Measurements from ENCODE around the gene PEX5. TPM values are rescaled to one million over a fixed set of nuclear protein-coding genes. Genes with fewer than 3 reads are reported as not detected.
A peak's percentile ranks its signal among the peaks of the same experiment; 100 is the strongest.

The PEX5 gene
- total RNA-seq, 2 donors from 2014 or later = 73.5 to 106 TPM

GRCh38 chr12:7142056-7142644 is 47.3 kb upstream of the PEX5 start:
- Histone ChIP-seq H3K4me3 (ENCODE audit: low read length) (no peak overlapping the region), H3K36me3 (ENCODE audit: control insufficient read depth, insufficient read depth, low read length) (peaks cover 50% of the 10 kb centered on the region), H3K27ac (ENCODE audit: low read depth, low read length) (no peak overlapping the region), H3K4me1 (ENCODE audit: control insufficient read depth, insufficient read depth, low read length) (no peaks in the 10 kb centered on the region), H3K27me3 (ENCODE audit: control insufficient read depth, insufficient read depth, low read length, poor library complexity, severe bottlenecking) (no peaks in the 10 kb centered on the region), H3K9me3 (ENCODE audit: control insufficient read depth, low read length) (no peaks in the 10 kb centered on the region), H3K9ac (ENCODE audit: extremely low read depth, low read length, poor library complexity, severe bottlenecking) (no peak overlapping the region)
- no peak overlapping the region for H3K4me3 Mint-ChIP-seq
- DNase-seq = peak; percentile 95
- peaks cover 5% of the 10 kb centered on the region for H3K4me1 Mint-ChIP-seq
- no peak overlapping the region for H3K27ac Mint-ChIP-seq
- no peaks in the 10 kb centered on the region for H3K27me3 Mint-ChIP-seq (ENCODE audit: insufficient read depth)
- TF ChIP-seq CTCF (conservative IDR thresholded peaks at IDR 0.05) = peak; percentile 99
- H3K9me3 Mint-ChIP-seq = no peaks in the 10 kb centered on the region
- WGBS, 2 experiments (ENCODE audit: insufficient coverage in 1 of 2, insufficient read length in 1 of 2) = 69 to 80% methylated on average over 4 to 5 of the region's 5 CpGs
- peaks cover 81% of the 10 kb centered on the region for H3K36me3 Mint-ChIP-seq (ENCODE audit: low read depth)

GRCh38 chr12:7142809-7143465 is 46.5 kb upstream of the PEX5 start:
- no peak overlapping the region for H3K4me3 ChIP-seq (ENCODE audit: low read length)
- H3K27me3 ChIP-seq (ENCODE audit: control insufficient read depth, insufficient read depth, low read length, poor library complexity, severe bottlenecking) = no peaks in the 10 kb centered on the region
- H3K4me1 ChIP-seq (ENCODE audit: control insufficient read depth, insufficient read depth, low read length) = no peaks in the 10 kb centered on the region
- no peak overlapping the region for H3K27ac Mint-ChIP-seq
- no peaks in the 10 kb centered on the region for H3K9me3 ChIP-seq (ENCODE audit: control insufficient read depth, low read length)
- H3K36me3 ChIP-seq (ENCODE audit: control insufficient read depth, insufficient read depth, low read length) = peaks cover 44% of the 10 kb centered on the region
- H3K4me3 Mint-ChIP-seq = no peak overlapping the region
- DNase-seq = no peak
- TF ChIP-seq CTCF (conservative IDR thresholded peaks at IDR 0.05) = no peak
- no peak overlapping the region for H3K9ac ChIP-seq (ENCODE audit: extremely low read depth, low read length, poor library complexity, severe bottlenecking)
- H3K4me1 Mint-ChIP-seq = peaks cover 5% of the 10 kb centered on the region
- WGBS, 2 experiments (ENCODE audit: insufficient coverage in 1 of 2, insufficient read length in 1 of 2) = 93 to 94% methylated on average over 15 to 18 of the region's 18 CpGs
- no peaks in the 10 kb centered on the region for H3K27me3 Mint-ChIP-seq (ENCODE audit: insufficient read depth)
- H3K27ac ChIP-seq (ENCODE audit: low read depth, low read length) = no peak overlapping the region
- no peaks in the 10 kb centered on the region for H3K9me3 Mint-ChIP-seq
- peaks cover 81% of the 10 kb centered on the region for H3K36me3 Mint-ChIP-seq (ENCODE audit: low read depth)

- no peaks in the 10 kb centered on the region for H3K27me3 Mint-ChIP-seq (ENCODE audit: insufficient read depth)
- Histone ChIP-seq H3K27ac (ENCODE audit: low read depth, low read length) (no peak overlapping the region), H3K36me3 (ENCODE audit: control insufficient read depth, insufficient read depth, low read length) (peaks cover 44% of the 10 kb centered on the region), H3K9ac (ENCODE audit: extremely low read depth, low read length, poor library complexity, severe bottlenecking) (no peak overlapping the region), H3K4me3 (ENCODE audit: low read length) (no peak overlapping the region), H3K9me3 (ENCODE audit: control insufficient read depth, low read length) (no peaks in the 10 kb centered on the region), H3K4me1 (ENCODE audit: control insufficient read depth, insufficient read depth, low read length) (no peaks in the 10 kb centered on the region), H3K27me3 (ENCODE audit: control insufficient read depth, insufficient read depth, low read length, poor library complexity, severe bottlenecking) (no peaks in the 10 kb centered on the region)
- no peak overlapping the region for H3K4me3 Mint-ChIP-seq
- peaks cover 81% of the 10 kb centered on the region for H3K36me3 Mint-ChIP-seq (ENCODE audit: low read depth)
- H3K9me3 Mint-ChIP-seq = no peaks in the 10 kb centered on the region
- DNase-seq = no peak
- no peak overlapping the region for H3K27ac Mint-ChIP-seq
- TF ChIP-seq CTCF (conservative IDR thresholded peaks at IDR 0.05) = no peak
- peaks cover 5% of the 10 kb centered on the region for H3K4me1 Mint-ChIP-seq
- WGBS, 2 experiments (ENCODE audit: insufficient coverage in 1 of 2, insufficient read length in 1 of 2) = 90 to 93% methylated on average over 7 of the region's 7 CpGs
Observed at GRCh38 chr12:7143564-7143963, 45.9 kb upstream of the PEX5 start.

Data from endodermal cell (in vitro differentiated cells).